ENCODE measurements around the gene ARPP19. TPM values are rescaled to one million over a fixed set of nuclear protein-coding genes. Genes with fewer than 3 reads are reported as not detected.

The ARPP19 gene
- total and polyA plus RNA-seq, 4 donors: 12.1 to 55.6 (median 31.7) TPM

DNA sequence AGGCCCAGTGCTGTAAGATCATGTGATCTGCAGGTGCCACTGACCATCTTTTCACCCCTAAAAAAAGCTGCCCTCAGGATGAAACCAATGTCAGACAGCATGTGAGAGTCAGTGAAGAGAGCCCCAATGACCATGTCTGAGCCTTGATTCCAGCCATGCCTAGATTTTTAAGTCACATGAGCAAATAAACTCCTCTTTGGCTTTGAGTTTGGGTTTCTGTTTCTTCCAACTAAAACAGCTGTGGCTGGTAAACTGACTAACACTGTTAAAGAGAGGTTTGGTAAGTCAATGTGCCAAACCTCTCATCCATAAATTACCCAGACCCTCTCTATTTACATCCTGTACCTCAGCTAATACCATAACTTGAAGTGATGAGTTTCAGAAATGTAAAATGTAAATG, 48.4 kb downstream of the ARPP19 start:
- H3K4me3 ChIP-seq (ENCODE audit: low read depth in 1 of 3, low read length in 3 of 3): no peak overlapping the region
- no peak overlapping the region for H3K27ac ChIP-seq (ENCODE audit: low read depth in 1 of 2, low read length in 2 of 2)
- DNase-seq (ENCODE audit: low spot score): no peak
- no peaks in the 10 kb centered on the region for H3K36me3 ChIP-seq (ENCODE audit: control insufficient read depth in 4 of 4, insufficient read depth in 3 of 4, low read depth in 1 of 4, low read length in 3 of 4)
- no peaks in the 10 kb centered on the region for H3K27me3 ChIP-seq (ENCODE audit: control insufficient read depth in 4 of 4, insufficient read depth in 4 of 4, low read length in 3 of 4)
- no peak for TF ChIP-seq FOXA2 (IDR thresholded peaks at IDR 0.05)
- TF ChIP-seq HNF4A (conservative IDR thresholded peaks at IDR 0.05): no peak
- no peak for TF ChIP-seq HNF4G (IDR thresholded peaks at IDR 0.05)
- TF ChIP-seq GABPA (IDR thresholded peaks at IDR 0.05 in 1 of 2, conservative IDR thresholded peaks at IDR 0.05 in 1 of 2): no peak
- TF ChIP-seq, protein P1, sequence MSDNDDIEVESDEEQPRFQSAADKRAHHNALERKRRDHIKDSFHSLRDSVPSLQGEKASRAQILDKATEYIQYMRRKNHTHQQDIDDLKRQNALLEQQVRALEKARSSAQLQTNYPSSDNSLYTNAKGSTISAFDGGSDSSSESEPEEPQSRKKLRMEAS (IDR thresholded peaks at IDR 0.05): no peak
- TF ChIP-seq SP1 (IDR thresholded peaks at IDR 0.05): no peak
- no peak for TF ChIP-seq JUND (IDR thresholded peaks at IDR 0.05)
- no peak for TF ChIP-seq REST (IDR thresholded peaks at IDR 0.05)
- H3K9me3 ChIP-seq (ENCODE audit: control insufficient read depth in 4 of 4, low read length in 3 of 4): no peaks in the 10 kb centered on the region
- no peak overlapping the region for H3K9ac ChIP-seq (ENCODE audit: low read depth in 1 of 2, low read length in 2 of 2)
- no peaks in the 10 kb centered on the region for H3K4me1 ChIP-seq (ENCODE audit: control insufficient read depth in 4 of 4, insufficient read depth in 4 of 4, low read length in 3 of 4)

DNA sequence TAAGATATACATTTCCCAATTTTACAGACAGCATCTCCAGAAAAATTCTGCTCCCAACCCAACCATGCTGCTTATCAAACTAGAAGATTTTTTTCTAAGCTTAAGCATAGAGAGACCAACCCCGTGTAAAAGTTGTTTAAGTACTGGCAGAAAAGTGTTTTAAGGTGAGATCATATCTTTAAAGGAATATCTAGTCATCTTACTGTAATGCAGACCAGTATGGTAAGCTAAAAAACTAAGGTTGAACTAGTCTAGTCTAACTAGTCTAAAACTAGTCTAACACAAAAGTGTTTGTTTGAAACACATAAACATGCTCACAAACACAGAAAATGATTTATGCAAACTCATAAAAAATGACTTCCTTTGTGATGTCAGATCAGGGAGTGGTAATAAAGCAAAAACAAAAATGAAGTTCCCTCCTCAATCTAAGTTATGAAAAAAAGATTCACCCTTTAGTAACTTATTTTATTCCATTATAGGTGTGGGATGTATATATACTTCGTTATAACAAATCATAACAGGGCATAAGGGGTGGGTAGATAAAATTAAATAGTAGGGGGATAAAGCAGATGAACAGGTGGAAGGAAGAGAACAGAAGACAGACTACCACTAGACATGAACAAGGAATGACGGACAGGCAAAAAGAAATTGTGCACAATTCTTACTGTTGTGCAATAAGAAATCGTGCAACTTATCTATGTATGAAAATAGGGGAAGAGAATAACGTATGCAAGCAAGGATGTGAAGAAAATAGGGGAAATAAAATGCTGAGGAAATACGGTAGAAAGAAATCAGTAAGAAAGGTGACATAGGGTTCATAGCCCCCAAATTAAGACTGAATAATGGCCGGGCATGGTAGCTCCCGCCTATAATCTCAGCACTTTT, 50.1 kb downstream of the ARPP19 start:
- WGBS: 69% methylated on average over 8 of the region's 8 CpGs
- no peak overlapping the region for H3K9ac ChIP-seq (ENCODE audit: low read depth in 1 of 2, low read length in 2 of 2)
- H3K36me3 ChIP-seq (ENCODE audit: control insufficient read depth in 4 of 4, insufficient read depth in 3 of 4, low read depth in 1 of 4, low read length in 3 of 4): no peaks in the 10 kb centered on the region
- H3K9me3 ChIP-seq (ENCODE audit: control insufficient read depth in 4 of 4, low read length in 3 of 4): no peaks in the 10 kb centered on the region
- H3K4me3 ChIP-seq (ENCODE audit: low read depth in 1 of 3, low read length in 3 of 3): no peak overlapping the region
- no peak for DNase-seq (ENCODE audit: low spot score)
- no peaks in the 10 kb centered on the region for H3K27me3 ChIP-seq (ENCODE audit: control insufficient read depth in 4 of 4, insufficient read depth in 4 of 4, low read length in 3 of 4)
- no peak overlapping the region for H3K27ac ChIP-seq (ENCODE audit: low read depth in 1 of 2, low read length in 2 of 2)
- TF ChIP-seq ZBTB33 (IDR thresholded peaks at IDR 0.05) (no peak), RXRA (IDR thresholded peaks at IDR 0.05) (no peak), GABPA (IDR thresholded peaks at IDR 0.05 in 1 of 2, conservative IDR thresholded peaks at IDR 0.05 in 1 of 2) (no peak), TAF1 (conservative IDR thresholded peaks at IDR 0.05) (no peak), RAD21 (IDR thresholded peaks at IDR 0.05) (no peak), FOXA2 (IDR thresholded peaks at IDR 0.05) (no peak)
- TF ChIP-seq, protein P2, sequence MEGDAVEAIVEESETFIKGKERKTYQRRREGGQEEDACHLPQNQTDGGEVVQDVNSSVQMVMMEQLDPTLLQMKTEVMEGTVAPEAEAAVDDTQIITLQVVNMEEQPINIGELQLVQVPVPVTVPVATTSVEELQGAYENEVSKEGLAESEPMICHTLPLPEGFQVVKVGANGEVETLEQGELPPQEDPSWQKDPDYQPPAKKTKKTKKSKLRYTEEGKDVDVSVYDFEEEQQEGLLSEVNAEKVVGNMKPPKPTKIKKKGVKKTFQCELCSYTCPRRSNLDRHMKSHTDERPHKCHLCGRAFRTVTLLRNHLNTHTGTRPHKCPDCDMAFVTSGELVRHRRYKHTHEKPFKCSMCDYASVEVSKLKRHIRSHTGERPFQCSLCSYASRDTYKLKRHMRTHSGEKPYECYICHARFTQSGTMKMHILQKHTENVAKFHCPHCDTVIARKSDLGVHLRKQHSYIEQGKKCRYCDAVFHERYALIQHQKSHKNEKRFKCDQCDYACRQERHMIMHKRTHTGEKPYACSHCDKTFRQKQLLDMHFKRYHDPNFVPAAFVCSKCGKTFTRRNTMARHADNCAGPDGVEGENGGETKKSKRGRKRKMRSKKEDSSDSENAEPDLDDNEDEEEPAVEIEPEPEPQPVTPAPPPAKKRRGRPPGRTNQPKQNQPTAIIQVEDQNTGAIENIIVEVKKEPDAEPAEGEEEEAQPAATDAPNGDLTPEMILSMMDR (IDR thresholded peaks at IDR 0.05; ENCODE audit: low read depth, low read length, missing input control): no peak
- TF ChIP-seq, protein P1 (IDR thresholded peaks at IDR 0.05): no peak
- no peaks in the 10 kb centered on the region for H3K4me1 ChIP-seq (ENCODE audit: control insufficient read depth in 4 of 4, insufficient read depth in 4 of 4, low read length in 3 of 4)

Measured in liver (tissue), 9 donors.